ENCODE results near the gene CPT1A.
A peak's percentile ranks its signal among the peaks of the same experiment; 100 is the strongest.

The CPT1A gene

DNA sequence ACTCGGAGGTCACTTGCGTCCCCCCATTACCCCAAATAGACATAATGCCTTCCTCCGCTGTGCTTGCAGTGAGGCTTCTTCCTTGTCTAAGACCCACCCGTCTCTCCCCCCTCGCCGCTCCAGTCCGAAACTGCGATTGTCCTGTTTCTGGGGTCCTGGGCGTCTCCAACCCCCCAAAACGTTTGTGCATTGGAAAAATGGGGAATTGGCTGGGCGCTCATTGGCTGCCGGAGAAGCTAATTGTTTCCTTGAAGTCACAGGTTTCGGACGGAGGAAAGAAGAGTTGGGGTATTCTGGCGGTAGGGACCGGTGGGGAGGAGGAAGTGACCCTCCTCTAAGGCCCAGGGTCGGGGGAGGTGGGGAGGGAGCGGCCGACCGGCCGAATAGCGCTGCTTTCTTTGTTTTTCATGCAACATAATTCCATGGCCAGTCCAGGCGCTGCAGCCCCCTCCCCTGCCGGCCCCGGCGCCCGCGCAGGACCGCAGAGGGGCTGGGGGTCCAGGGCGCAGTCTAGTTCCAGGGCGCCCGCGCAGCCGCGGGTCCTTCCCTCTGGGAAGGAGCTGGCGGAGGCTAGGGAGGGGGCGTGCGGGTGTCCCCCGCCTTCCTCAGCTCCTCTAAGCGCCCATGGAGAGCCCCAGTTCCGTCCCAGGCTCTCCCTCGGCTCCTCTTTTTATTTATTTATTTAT is 12.7 kb upstream of the CPT1A start:
- DNase-seq (ENCODE audit: low read depth) = no peak

DNA sequence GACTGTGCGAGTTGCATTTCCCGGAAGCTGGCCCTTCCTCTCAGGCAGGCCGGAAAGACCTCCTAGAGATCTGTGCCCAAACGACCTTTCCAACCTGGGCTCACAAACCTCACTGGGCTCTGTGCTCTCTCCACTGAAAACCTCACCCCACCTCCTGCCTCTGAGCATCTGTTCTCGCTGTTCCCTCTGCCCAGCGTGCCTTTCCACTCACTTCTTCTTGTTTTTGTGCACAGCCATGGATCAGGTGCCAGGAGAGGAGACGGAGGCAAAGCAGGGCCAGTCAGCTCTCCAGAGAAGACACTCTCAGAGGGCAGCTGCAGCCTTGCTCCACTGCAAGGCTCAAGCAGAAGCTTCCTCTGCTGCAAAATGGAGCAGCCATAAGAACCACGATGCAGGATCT is 10.9 kb upstream of the CPT1A start:
- no peak for DNase-seq (ENCODE audit: low read depth)

GRCh38 chr11:68848429-68848828 is 6.7 kb upstream of the CPT1A start:
- DNase-seq (ENCODE audit: low read depth) = no peak

- no peak for DNase-seq (ENCODE audit: low read depth)
Measured at GRCh38 chr11:68847395-68847794, 5.7 kb upstream of the CPT1A start.

GRCh38 chr11:68845351-68846002 is 3.8 kb upstream of the CPT1A start:
- DNase-seq (ENCODE audit: low read depth) = no peak

GRCh38 chr11:68844801-68845200 is 3.1 kb upstream of the CPT1A start:
- no peak for DNase-seq (ENCODE audit: low read depth)

- no peak for DNase-seq (ENCODE audit: low read depth)
Measured at GRCh38 chr11:68844376-68844775, 2.7 kb upstream of the CPT1A start.

DNA sequence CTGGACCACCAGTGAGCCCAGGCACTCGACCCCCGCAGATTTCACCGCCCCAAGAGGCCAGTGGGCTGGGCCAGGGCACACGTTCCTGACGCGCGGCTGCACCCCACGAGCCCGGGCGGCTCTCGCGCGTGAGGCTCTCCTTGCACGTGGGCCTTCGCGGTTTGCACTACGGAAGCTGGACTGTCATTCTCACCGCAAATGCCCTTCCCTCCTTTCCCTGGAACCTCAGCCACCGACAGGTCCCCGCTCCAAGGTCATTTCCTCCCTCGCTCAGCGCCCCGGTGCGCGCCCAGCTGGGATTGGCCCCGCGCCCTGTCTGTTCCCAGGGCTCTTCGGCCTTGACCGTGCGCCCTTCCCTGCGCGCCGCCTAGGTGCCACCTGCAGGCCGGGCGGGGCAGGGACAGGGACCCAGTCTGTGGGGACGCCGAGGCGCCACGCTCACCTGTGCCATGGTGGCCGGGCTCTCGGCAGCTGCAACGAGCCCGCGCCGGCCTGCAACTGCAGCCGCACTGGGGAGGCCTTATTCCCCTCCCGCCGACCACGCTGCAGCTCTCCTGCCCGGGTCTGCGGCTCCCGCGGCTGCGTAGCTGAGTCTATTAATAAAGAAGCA is 2.1 kb upstream of the CPT1A start:
- peak; percentile 20 for DNase-seq (ENCODE audit: low read depth)

DNA sequence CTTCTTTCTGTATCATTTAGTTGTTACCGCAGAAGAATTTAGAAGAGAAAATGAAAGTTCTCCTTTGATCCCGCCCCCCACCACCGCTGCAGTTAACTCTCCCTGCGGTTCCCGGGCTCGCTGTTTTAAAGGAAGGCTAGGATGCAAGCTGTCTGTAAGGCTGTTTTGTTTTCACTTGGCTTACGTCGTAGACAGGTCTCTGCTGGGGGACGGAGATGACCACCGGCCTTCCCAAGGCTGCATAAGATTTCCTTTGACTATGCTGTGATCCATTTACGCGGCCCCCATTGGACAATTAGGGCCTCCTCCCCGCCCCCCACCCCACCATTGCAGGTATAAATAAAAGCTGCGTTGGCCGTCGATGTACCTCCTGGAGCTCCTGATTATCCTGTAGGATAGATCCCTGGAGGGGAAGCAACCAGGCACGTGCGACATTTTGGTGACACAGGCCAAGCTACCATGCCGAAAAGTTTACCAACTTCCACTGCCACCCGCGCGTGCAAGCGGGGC is 1.4 kb upstream of the CPT1A start:
- DNase-seq (ENCODE audit: low read depth) = peak; percentile 54

DNA sequence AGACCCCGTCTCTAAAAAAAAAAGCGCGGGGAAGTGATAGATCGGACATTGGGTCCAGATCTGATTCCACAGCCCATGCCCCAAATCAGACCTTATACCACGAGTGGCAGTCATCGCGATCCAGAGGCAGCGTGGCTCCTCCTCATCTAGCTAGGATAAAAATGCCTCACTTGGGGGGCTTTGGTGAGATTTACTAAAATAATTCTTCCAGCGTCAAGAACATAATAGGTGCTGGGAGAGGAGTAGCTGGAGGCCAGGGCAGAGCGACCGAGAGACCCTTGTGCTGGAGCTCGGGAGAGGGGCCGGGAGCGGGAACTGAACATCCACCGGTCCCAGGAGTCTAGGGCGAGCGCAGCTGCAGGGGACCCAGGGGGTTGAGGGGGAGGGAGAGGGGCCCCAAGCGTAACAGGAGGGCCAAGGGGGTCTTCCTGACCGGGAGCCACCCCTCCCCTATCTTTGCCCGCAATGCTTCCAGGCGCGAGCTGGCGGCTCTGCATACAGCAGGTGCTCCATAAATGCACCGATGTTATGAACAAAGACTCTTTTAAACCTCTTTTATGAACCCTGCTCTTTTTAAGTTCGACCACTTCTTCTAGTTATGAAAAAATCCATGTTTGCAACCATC is 823 bp upstream of the CPT1A start:
- DNase-seq (ENCODE audit: low read depth) = no peak

DNA sequence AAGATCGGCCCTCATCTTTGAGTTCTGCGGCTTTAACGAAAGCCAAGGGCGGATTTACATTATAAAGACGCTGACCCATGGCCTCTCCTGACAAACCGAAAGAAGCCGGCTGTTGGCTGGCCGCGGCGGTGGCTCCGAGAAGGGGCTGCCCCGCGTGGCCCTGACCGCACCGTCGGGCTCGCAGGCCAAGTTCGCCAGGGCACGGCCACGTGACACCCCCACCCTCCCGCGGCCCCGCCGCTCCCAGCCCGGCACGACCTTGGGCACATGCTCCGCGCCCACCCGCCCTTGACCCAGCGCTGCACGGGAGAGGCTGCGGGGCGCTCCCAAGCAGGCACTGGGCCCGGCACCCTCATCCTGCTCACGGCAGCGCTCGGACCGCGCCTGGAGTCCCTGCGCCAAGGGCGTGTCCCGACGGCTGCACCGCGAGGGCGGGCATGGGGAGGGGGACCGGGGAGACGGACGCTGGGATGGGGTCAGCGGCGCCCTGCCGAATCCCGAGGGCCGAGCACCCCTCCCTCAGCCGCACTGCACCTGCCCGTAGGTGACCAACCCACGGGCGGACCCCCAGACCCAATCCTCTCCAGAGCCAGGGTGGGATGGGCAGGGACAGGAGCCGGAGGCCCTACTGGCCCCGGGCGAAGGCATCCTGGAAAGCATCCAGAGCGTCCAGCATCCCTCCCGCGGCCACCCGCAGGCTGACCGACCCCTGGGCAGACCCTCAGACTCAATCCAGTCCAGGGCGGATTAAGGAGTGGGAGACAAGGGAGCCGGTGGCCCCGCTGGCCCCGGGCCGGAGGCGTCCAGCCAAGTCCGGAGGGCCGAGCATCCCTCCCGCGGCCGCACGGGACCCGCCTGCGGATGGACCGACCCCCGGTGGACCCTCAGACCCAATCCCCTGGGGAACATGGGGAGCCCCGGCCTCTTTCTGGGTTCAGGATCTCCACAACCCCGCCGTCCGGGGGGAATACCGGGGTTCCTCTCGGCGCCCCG is 759 bp downstream of the CPT1A start:
- peak; percentile 31 for DNase-seq (ENCODE audit: low read depth)

GRCh38 chr11:68839911-68840641 is 1.6 kb downstream of the CPT1A start:
- DNase-seq (ENCODE audit: low read depth) = no peak

- peak; percentile 83 for DNase-seq (ENCODE audit: low read depth)
Measured at GRCh38 chr11:68839054-68839865, 2.5 kb downstream of the CPT1A start.

GRCh38 chr11:68838572-68838964 is 3.1 kb downstream of the CPT1A start:
- peak; percentile 35 for DNase-seq (ENCODE audit: low read depth)

- DNase-seq (ENCODE audit: low read depth) = no peak
Measured at GRCh38 chr11:68837583-68838571, 3.8 kb downstream of the CPT1A start.

GRCh38 chr11:68835749-68836148 is 6.0 kb downstream of the CPT1A start:
- DNase-seq (ENCODE audit: low read depth) = no peak

- DNase-seq (ENCODE audit: low read depth) = no peak
Measured at GRCh38 chr11:68835328-68835727, 6.4 kb downstream of the CPT1A start.

DNA sequence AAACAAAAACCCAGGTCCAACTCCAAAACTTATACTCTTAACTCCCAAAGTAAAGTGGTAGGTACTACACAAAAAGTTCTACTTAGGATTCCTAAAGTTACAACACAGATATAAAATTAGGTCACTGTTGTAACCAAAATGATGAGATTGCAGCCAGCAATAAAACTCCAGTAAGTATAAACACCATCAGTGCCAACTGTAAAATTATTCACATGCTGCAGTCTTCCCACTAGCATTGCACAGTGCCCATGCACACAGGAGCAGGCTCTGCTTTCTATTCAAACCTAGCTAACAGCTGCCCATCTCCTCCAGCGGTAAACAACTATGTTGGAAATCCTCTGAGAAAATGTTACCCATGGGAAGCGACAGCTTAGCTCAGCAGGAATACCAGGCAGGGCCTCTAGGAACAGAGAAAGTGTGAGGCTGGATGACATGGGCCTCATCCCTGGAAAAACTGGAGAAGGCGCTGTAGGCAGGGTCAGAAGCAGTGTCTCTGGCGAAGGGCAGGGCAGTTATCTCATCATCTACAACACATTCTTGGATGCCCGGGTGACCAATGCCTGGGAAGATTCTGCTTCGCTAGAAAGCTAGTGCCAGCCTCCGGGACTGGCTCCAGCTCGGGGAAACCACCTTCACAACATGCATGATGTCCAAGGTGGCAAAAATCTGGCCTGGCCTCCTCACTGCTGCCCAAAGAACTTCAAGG is 9.1 kb downstream of the CPT1A start:
- DNase-seq (ENCODE audit: low read depth) = peak; percentile 29

Data from amniotic epithelial cell (primary cell).